Measurements from ENCODE around the gene SVEP1.
"Not testable (repeated sequence)": the region's sequence is repeated elsewhere in the genome, so short reads cannot be mapped to it uniquely, and the experiment has no call there.

SVEP1 gene

DNA sequence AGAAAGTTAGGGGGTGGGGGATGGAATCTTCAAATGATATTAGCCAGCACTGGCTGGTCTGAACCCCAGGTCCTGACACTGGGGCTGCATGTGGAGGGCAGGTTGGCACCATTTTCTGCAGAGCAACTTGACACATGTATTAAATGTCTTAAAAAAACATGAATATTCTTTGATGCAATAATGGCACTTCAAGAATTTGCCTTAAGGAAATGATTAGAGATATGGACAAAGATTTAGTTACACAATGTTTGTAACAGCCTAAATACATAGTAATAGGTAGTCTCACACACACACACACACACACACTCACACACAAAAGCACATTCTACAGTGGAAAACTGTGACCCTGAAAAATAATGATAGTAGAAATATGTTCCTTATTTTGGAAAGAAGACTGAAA is 3.6 kb downstream of the SVEP1 start:
- no peak for DNase-seq

DNA sequence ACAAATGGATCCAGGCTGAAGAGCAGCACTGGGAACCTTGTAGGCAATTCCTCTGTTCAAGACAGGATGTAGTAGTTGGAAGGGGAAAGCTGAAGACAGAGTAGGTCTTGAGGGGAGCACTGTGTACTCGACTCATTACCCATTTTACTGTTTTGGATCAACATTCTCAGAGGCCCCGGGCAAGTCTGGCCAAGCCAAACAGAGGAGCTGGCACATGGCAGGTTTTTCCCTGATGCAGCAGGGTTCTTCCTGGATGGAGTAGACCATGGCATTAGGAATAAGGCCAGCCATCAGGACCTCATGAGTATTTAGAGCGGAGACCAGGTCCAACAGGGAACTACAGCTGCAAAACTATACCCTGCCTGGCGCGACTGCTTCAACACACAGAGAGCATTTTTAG is 4.4 kb downstream of the SVEP1 start:
- no peak for DNase-seq

DNA sequence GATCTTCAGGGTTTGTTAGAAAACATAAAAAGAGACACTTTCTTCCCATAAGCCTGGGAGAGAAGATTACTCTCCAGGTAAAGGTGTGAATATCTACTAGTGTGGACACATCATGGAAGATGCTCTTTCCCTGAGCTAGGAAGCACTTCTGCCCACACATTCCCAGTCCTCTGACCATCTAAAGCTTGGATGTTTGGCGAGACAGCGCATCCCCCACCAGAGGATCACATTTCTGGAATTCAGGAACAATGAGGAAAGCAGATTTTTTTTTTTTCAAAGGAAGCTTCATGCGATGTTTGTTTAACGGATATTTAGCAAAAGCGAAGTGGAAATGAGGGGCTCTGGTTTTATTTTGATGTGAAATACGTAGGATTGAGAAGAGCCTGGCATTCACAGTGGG is 6.2 kb downstream of the SVEP1 start:
- no peak for DNase-seq

DNA sequence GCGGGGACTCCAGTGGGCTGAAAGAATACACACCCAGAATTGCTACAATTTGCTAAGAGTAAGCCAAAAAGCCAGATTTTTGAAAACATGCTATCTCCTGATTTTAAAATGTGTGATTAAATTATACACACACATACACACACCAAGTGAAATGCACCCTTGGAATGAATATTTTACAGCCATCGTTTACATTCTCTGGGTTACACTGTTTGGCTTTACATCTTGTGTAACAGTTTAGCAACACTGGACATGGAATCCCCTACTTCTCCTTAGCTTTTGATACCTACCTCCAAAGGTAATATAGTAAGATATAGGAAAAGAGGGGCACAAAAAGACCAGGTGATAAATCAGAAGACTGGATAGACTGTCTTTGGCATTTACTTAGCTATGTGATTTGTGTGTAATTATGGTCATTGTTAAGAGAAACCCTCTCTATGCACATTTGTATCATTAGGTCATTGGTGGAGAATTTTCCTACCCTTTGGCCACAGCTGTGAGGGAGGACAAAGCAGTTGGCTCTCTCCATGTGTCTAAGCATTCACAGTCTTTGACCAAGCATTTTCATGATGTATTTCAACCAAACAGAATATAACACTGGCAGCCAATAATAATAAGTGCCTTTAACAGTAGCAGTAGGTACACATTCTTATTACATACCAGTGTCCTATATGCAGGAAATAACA is 7.6 kb downstream of the SVEP1 start:
- no peak for DNase-seq

DNA sequence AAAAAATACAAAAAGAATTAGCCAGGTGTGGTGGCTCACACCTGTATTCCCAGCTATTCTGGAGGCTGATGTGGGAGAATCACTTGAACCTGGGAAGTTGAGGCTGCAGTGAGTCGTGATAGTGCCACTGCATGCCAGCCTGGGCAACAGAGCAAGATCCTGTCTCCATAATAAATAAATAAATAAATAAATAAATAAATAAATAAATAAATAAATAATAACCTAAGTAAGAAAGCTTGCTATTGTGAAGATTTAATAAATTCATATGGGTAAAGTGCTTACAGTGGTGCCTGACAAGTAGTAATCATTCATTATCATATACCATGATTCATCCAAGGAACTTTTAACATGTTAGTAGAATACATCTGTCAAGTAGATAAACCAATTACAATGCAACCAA is 13.4 kb downstream of the SVEP1 start:
- DNase-seq: no peak

DNA sequence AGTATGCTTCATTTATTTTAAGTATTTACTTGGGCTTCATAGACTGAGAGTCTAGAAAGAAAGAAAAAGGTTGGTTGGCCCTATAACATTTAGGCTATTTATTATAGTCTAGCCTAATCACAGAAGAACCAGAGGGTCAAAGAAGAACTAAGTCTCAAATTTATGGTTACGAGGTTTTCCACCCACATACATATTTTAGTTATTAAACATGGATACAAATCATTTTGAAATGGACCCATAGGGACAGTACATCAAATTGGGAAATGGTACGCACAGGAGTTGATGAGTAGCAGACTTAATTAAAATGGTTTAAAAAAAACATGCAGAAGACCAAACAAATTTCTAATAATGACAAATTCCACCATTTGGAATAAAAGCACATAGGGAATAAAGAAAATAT is 17.7 kb downstream of the SVEP1 start:
- no peak for DNase-seq

DNA sequence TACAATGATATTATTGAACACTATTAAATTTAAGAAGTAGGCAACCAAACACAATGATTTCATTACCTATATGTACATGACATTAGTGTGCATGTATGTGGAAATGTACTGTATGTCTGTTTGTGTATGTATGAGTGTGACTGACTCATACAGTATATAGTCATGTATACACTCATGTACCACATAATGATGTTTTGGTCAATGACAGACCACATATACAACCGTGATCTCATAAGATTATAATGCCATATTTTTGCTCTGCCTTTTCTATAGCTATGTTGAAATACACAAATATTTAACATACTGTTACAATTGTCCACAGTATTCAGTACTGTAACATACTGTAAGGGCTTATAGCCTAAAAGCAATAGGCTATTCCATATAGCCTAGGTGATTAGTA is 19.7 kb downstream of the SVEP1 start:
- no peak for DNase-seq

DNA sequence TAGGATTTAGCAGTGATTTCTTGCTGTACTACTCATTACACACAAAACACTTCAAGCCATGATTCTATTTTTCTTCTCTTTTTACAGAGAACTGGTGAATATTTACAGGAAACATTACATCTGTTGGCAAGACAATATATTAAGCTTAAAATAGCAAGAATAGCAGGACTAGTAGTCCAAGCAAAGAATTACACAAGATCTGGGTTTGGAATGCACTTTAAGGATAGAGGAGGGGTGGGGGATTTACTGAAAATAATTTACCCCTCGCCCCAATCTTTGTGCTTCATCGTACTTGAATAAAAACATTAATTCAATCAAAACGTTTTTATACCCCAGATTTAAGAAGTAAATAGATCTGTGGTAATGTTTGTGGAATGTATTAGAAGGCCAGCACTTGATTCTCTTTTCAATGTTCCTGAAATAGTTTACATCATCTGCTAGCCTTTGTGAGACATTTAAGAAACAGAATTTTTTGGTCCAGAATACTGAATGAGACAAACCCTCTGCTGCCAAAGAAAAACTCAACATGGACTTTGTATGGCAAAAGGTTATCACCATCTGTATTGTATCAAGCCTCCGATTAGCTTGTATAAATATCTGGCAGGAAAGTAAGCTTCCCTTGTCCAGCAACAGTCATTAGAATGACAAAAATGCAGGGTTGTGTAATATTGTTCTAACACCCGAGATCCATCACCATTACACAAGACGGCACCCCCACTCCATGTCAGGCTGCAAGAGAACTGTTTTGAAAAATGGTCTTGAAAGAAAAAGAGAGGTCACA is 23.8 kb downstream of the SVEP1 start:
- DNase-seq: no peak

DNA sequence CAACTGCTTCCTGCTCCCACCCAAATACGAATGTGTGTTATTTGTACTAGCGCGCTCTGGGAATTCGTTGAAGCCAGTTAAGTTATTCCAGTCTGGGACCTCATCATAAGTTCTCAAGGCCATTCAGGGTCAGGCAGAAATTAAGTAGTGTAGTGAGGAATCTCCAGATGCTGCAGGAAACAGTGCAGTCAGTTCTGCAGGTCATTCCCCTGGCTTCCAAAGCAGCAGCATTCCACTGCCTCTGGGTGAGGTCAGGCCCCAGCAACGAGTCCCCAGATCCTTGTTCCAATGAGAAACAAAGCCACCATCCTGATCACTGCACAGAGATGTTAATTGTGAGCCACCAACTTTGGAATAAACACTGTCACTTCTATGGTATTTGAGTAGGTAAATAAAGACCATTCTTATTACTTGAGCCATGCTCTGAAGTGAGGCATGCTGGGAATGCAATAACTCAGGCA is 33.1 kb downstream of the SVEP1 start:
- no peak for DNase-seq

DNA sequence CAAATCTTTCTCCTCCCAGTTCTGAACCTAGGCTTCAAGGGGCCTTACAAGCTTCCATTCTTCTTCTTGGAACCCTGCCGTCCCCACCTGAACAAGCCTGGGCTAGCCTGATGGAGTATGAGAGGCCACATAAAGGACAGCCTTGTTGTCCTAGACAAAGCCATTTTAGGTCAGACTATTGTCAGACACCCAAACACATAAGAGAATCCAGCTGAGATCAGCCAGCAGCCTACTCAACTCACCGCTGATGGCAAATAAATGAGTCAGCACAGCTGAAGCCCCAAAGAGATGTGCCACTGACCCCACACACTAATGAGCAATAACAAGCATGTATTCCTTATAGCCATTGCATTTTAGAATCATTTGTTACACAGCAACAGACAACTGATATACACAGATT is 33.8 kb downstream of the SVEP1 start:
- no peak for DNase-seq

DNA sequence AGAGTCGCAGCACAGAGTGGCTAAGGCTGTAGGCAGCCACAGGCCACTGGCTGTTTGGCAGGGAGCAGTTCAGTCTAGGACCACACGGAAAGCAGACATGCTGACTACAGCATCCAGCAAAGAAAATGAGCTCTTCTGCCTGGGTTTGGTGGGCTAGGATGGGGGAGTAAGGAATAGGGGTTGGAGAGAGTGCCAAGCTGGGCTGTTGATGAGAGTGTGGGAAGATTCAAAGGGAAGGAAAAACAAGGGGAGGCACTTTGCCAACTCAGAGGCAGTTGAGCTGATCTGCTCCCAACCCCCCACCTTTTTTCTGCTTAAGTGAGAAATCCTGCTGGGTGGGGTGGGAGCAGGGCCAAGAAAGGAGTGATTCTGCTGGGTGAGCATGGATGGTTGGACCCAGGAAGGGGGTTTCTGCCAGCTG is 35.9 kb downstream of the SVEP1 start:
- no peak for DNase-seq

DNA sequence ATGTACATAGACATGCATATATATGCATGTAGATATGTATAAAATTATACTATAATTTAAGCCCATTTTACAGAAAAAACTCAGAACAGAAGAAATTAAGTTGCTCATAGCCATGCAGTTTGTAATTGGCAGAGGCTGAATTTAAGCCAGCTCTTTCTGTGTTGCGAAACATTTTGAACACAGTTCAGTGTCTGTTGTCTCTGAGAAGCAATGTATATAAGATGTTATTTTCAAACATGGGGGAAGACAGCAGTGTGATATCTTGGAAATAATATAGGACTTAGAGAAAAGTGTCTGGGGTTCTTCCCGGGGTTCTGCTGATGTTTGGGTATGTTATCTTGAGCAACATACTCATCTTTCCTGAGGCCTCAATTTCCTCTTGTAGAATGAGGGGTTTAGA is 37.6 kb downstream of the SVEP1 start:
- no peak for DNase-seq

DNA sequence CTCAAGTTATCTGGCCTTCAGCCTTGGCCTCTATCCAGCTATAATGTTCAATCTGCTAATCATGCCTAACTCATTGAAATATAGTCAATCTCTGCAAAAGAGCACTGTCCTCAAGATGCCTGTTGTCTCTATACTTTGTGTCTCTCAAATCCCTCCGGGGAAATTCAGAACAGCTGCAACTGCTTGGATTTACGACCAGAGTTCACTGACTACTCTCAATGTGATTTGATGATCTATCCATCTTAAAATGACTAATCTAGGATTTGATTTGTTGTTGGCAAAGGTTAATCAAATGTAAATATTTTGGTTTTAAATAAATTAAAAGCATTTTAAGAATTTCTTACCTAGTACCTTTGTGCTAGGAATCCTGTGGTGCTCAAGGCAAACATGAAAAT is 40.9 kb downstream of the SVEP1 start:
- DNase-seq: no peak

DNA sequence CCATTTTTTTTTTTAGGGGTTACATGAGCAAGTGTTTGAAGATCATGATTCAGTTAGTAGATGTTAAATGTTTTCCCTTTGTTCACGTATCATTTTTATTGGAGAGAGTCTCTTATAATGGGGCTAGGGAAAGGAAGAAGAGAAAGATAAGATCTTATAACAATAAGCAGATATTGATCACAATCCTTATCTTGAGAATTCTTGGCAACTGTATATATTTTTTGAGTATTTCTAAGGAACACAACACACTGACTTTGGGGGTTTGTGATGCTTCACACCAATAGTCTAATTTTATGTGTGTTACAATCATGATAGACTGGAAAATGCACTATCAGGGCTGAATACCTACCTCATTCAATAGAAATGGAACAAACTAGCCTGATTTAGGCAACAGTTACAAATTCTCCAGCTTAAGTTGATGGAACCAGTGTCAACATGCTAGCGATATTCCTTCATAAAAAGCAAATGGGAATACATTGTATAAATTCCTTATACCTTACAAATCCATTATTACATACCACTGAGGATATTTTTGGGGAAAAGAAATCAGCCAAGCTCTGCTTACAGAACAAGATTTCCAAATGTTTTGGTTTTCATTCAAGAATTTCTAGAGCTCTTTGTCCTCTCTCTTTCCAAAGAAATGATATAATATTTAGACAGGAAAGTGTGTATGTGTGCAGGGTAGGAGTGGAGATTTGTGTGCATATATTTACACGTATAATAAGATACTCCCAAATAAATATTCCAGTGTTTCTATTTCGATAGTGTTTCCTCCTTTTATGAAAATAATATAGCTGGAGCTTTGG is 41.5 kb downstream of the SVEP1 start:
- no peak for DNase-seq

DNA sequence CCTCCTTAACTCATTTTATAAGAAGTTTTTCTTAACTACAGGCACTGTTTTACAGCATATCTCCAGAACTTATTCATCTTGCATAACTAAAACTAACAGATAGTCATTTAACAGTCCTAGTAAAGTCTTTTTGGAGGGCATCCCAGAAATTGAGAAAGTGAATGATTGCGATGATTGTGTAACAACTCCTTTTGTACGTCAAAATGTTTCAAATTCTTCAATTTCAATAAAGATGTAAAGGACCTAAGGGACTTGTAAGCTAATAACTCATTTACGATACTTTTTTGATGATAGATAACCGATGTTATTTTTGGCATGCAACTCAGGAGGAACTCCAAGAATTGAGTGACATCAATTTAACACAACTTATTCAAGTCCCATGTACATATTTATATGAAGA is 42.7 kb downstream of the SVEP1 start:
- DNase-seq: no peak

DNA sequence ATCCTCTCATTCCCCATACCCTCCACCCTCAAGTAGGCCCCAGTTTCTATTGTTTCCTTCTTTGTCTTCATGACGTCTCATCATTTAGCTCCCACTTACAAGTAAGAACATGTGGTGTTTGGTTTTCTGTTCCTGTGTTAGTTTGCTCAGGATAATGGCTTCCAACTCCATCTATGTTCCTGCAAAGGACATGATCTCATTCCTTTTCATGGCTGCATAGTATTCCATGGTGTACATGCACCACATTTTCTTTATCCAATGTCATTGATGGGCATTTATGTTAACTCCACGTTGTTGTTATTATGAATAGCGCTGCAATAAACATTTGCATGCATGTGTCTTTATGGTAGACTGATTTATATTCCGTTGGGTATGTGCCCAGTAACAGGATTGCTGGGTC is 45.4 kb downstream of the SVEP1 start:
- not testable (repeated sequence) for DNase-seq

DNA sequence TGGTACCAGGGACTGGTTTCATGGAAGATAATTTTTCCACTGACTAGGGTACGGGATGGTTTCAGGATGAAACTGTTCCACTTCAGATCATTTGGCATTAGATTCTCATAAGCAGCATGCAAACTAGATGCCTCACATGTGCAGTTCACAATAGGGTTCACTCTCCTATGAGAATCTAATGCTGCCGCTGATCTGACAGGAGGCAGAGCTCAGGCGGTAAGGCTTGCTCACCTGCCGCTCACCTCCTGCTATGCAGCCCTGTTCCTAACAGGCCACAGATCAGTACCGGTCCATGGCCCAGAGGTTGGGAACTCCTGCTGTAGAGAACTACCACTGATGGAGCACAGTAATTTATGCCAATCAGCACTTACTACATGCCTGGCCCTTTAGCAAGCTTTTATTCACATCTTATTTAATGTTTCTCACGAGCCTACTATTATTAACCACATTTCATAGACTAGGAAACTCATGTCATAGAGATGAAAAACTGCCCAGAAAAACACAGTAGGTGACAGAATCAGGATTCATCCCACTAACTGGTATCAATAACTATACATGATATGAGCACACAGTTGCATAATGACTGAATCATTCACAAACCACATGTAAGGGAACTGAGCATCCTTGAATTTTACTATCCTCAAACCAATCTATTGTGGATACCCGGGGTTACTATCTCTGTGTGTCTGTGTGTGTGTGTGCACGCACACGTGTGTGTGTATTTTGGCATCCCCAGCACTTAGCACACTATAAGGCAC is 46.5 kb downstream of the SVEP1 start:
- DNase-seq: no peak

DNA sequence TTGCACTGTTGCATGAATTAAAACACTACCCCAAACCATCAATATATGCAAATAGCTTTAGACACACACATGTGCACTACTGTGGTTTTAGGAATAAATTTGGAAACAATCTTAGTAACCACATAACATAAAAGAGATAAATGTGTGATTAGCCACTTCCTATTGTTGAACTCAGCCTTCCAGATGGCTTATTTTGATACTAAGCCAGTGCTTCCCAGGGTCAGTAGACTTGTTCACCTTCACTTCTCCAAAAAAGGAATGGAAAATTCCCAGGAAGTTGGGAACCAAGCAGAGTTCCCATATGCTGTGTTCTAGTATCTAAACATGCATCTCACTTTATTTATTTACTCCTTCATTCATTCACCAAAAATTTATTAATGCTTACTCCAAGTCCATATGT is 47.8 kb downstream of the SVEP1 start:
- no peak for DNase-seq

DNA sequence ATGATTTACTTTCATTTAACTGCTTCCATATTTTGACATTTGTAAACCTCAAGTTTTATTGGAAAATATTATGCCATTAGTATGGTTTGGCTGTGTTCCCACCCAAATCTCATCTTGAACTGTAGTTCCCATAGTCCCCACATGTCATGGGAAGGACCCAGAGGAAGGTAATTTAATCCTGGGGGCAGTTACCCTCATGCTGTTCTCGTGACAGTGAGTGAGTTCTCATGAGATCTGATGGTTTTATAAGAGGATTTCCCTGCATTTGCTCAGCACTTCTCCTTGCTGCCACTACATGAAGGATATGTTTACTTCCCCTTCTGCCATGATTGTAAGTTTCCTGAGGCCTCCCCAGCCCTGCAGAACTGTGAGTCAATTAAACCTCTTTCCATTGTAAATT is 48.3 kb downstream of the SVEP1 start:
- DNase-seq: not testable (repeated sequence)

DNA sequence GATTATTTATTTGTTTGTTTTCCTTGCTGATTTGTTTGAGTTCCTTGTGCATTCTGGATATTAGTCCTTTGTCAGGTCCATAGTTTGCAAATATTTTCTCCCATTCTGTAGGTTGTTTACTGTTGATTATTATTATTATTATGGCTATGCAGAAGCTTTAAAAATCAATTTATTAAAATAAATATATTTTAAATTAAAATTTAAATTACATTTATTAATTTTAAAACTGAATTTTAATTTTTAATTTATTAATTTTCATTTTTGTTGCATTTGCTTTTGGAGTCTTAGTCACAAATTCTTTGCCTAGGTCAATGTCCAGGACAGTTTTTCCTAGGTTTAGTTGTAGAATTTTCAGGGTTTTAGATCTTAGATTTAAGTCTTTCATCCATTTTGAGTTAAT is 50.9 kb downstream of the SVEP1 start:
- DNase-seq: no peak

DNA sequence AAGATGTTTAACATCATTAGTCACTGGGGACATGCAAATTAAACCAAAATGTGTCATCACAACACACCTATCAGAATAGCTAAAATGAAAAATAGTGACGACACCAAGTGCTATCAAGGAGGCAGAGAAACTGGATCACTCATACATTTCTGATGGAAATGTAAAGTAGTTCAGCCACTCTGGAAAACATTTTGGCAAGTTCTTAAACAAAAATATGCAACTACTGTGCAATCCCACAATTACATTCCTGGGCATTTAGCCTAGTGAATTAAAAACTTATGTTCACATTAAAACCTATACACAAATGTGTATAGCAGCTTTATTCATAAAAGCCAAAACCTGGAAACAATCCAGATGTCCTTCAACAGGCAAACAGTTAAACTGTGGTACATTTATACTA is 53.1 kb downstream of the SVEP1 start:
- DNase-seq: no peak

DNA sequence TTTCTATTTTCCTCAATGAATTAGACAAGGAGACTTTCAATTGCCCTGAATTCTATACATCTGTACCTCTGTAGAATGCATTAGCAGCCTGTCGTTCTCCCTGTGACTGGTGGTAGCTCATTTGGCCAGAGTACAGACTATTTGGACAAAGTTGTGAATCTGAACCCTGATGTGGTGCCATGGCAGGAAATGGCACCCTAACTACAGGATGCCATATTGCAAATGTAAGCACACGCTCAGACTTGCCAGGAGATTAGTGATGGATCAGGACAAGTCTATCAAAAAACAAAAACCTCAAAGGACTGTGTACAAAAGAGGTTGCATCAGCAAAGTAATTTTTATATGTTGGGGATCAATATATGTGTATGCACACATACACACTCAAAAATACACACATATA is 58.3 kb downstream of the SVEP1 start:
- no peak for DNase-seq

DNA sequence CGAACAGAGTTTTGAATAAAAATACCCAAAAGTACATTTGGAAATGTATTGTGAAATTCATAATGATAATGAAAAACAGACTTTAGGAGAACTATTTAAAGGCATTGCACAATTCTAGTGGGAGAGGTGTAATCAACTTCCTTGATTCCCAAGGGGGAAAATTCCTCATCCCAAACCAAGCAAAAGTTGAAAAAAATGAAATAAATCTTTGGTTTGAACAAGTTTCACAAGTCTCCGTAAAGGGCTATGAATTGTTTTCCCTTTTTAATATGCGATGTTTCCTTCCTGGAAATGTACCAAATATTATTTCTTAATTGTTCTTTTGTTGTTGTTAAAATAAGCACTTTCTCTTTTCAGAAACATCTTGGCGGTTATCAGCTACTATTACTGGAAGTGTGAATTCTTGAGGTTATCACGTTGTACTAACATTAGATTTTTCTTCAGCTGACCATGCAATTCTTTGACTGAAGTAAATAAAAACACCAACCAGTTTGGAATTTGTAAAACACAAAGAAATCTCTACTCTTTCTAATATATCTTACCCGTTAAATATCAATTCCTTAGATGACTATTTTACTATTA is 59.3 kb downstream of the SVEP1 start:
- no peak for DNase-seq
